GM19438 (cell line): ENCODE data around the gene NHLRC3.
A peak's percentile ranks its signal among the peaks of the same experiment; 100 is the strongest.
"Not testable (repeated sequence)": the region's sequence is repeated elsewhere in the genome, so short reads cannot be mapped to it uniquely, and the experiment has no call there.

Source experiments
- ATAC-seq: cut with Tn5 transposase; IDR thresholded peaks from one replicate; pipeline ENCODE4 v1.9.1; 2021; ENCODE audit warnings: low read depth; ENCODE audit not compliant: unreplicated experiment

NHLRC3 gene

DNA sequence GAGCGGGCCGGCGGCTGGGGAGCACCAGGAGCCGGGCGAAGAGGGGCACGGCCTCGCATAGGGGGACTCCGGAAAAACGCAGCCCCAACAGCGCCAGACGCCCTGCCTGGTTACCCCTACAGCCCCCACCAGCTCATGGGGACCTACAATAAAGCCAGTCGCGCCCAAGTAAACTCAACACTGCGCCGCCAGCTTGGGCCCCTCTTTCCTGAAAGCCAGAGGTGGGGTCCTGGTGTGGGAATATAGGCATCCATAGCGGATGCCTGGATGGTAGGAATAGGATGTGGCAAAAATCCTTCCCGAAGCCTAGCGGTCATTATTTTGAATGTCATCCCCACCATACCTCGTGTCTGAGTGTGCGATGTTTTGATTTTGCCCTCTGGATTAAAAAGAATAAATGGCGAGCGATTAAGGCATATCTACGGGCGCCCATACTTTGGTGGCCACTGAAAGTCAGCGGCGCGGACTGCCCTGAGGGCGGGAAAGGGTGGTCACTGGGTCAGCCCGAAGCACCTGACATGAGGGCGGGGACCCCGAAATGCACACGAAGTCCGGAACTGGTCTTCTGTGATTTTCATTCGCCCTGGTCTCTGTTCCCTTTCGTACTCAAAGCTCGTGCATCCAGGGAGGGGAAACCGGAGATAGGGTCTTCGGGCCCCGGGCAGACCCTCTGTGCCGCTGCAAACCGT is at the start of gene NHLRC3, which contains the start of gene PROSER1:
NHLRC3 (plus strand) TSS at position 577 of the 689 bp plus-strand sequence. CDS start 184 bp downstream, outside the sequence.
PROSER1 (minus strand) TSS at position 210 of the 689 bp plus-strand sequence. CDS start 847 bp downstream, outside the sequence.
- ATAC-seq = peak; percentile 75

DNA sequence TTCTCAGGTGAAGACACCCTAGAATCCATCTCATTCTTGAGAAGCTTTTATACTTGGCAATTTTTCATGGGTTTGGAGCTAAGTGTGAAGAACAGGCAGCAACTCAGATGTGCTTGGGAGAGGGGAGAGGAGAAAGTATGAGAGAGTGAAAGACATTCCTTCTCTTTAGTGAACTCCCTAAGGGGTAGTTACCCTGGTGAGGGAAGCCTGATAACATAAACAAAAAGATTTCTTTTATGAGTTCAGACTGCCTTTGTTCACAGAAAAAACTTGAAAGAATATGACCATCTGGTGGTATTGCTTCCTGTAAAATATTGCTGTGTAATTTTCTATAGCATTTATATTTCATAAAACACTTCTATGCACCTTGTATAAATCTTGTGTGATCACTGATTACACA is 47.6 kb upstream of the NHLRC3 start, which contains the start of gene STOML3:
STOML3 (minus strand) TSS at position 139 of the 400 bp plus-strand sequence; CDS start at position 29, 110 bp downstream.
- ATAC-seq = no peak

DNA sequence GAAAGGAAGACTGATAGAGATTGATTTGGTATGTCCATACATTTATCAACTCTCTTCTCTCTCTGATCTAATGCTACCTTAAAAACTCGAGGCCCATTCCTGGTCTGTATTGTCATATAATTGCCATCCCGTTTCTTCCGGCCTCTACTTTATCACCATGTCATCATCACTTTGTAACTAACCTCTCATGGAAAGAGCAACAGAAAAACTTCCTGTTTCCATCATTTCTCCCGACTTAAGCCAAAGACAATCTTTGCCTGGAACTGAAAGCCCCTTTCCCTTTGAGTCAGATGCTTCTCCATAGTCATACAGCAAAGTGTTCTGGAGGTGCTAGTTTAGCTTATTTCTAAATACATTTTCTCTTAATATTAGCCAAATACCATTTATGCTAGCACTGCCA is 44.9 kb upstream of the NHLRC3 start:
- ATAC-seq = no peak

DNA sequence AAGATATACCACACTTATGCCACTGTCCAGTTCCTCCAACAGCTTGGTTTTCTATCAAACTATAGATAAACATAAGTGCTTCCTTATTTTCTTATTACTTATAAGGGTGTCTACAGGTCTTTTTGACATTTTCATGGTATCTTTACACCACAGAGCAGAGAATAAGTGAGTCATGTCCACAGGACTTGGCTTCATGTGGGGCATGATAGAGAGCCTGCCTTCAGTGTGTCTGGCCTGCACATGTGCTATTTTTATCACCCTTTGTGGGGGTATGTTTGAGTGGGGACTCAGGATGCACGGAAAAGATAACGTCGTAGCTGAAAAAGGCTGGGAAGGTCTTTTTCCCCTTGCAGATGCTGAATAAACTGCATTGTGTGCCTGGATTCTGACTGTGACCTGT is 39.5 kb upstream of the NHLRC3 start:
- ATAC-seq = no peak

- not testable (repeated sequence) for ATAC-seq
These were observed 31.7 kb upstream of the NHLRC3 start for GRCh38 chr13:39006371-39007111.

DNA sequence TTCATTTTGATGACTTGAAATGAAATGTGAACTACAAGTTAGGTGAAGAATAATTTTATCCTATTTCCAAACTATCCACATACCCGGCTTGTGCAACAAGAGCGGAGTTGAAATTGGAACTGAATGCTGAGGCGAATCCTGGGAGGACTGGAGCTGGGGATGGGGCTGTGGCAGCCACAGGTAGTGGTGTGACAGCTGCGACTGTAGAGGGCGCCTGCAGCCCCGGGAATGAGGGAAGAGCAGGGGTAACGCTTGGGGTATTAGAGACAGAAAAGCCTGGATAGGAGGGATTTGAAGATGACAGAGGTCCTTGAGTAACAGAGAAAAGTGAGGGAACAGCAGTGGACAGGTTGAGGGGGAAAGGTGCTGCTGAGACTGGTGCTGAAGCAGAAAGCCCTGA is 25.6 kb upstream of the NHLRC3 start:
- ATAC-seq = no peak

- ATAC-seq = no peak
These were observed 24.8 kb upstream of the NHLRC3 start for GRCh38 chr13:39013462-39013861.

- ATAC-seq = no peak
These were observed 22.2 kb upstream of the NHLRC3 start for GRCh38 chr13:39016087-39016486.

DNA sequence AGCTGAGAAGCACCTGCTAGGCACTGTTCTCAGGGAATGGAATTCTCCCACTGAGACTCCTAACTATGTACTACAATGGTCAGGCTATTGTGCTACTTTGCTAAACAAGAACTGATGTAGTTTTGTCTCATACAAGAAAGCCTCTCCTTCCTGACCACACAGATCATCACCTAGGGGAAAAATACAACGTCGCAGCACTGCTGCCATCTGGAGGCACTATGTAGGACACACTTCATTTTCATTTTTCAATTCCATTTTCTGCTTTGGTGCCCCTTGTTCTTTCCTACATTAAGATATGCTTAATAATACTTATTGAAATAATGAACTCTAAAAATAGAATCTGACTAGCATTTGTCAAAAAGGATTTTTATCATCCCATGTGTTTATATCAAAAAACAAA is 21.5 kb upstream of the NHLRC3 start:
- ATAC-seq = no peak

DNA sequence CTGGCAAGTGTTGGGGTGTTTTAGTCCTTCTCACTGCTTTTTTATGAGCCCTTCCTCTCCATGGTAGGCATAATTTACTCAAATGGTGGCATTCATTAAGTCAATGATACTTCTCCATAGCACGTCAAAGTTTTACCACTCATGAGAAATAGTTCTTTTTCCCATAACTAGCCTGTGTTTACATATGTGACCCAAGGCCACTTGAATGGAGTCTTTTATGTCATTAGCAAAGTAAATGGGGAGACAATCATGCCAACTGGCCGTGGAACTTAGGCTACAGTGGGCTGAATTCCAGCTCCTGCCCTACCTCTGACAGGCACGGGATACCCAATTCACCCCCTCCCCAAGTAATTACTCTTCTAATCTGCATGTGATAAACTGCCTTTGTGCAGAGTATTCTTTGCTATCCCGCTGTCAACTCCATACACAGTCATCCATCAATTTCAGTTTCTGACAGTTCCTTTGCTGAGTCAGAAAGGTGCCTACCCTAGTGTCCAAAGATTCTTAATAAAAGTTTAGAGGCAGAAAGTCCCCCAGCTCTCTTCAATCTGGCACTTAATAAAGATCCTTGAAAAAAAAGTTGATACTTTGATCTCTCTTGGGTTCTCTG is 17.3 kb upstream of the NHLRC3 start:
- ATAC-seq = no peak

- no peak for ATAC-seq
These were observed 14.9 kb upstream of the NHLRC3 start for GRCh38 chr13:39023316-39023715.

- no peak for ATAC-seq
These were observed 14.5 kb upstream of the NHLRC3 start for GRCh38 chr13:39023761-39024160.

DNA sequence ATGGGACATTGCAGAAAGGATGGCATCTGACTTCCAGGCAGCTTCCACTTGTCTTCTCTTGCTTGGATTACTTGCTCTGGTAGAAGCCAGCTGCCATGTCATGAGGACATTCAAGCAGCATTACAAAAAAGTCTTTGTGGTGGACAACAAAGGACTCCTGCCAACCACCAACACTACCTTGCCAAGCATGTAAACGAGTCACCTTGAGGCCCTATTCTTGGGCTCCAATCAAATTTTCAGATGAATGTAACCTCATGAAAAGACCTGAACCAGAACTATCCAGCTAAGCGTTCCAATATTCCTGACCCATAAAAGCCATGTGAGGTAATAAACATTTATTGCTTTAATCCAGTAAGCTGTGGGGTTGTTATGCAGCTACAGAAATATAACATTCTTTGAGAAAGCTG is 12.8 kb upstream of the NHLRC3 start:
- no peak for ATAC-seq

- no peak for ATAC-seq
These were observed 6.1 kb upstream of the NHLRC3 start for GRCh38 chr13:39032150-39032549.

DNA sequence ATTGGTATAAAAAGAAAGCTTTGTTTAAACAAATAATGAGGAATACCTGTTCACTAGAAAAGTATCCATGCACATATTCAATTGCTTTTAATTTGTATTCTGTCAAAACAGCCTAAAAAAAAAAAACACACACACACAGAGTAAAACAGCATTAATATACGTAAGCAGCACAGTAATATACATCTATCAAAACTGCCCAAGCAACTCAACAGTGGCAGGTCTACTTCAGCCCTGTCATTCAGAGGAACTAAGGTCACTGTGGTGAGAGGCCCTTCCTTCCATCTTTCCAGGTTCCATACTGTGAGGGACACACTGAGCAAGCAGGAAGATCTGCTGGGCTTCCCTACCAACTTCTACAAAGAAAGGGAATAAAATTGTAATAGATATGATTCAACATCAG is 4.2 kb upstream of the NHLRC3 start:
- no peak for ATAC-seq

DNA sequence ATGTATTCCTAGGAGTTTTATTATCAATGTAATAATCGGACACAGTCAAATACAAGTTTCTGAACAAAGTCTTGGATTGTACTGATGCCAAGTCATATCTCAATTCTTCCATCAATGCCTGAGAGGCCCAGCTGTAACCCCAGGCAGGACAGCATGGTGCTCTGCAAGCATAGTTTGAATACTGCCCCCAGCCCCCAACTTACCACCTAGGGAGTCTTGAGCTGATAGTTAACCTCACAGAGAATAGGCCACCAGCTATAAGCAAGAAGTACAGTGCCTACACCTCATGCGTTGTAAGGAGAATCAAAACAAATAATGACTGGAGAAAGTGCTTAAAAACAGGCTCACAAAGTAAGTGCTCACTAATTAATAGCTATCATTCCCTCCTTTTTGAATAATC is 3.1 kb upstream of the NHLRC3 start:
- no peak for ATAC-seq

DNA sequence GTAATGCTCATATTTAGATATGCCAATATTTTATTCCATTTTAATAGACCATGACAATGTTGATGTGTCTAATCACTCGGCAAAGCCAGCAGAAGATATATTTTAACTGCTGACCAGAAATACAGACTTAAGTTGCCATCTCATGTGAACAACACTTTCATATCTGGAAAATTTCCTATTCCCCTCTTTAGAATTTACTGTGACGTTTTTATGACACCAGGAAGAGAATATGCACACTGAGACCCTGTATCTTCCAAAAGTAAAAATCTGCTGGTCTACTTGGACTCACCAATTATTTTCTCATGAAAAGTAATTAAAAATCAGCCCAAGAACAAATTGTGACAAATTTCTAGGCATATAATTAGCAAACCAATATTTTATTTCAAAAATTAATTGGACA is 2.5 kb upstream of the NHLRC3 start:
- ATAC-seq = no peak

GRCh38 chr13:39036212-39036611 is 2.0 kb upstream of the NHLRC3 start:
- ATAC-seq = no peak

GRCh38 chr13:39037410-39037879 is 811 bp upstream of the NHLRC3 start:
- peak; percentile 19 for ATAC-seq

- peak; percentile 34 for ATAC-seq
These were observed 344 bp downstream of the NHLRC3 start for GRCh38 chr13:39038569-39039030.

DNA sequence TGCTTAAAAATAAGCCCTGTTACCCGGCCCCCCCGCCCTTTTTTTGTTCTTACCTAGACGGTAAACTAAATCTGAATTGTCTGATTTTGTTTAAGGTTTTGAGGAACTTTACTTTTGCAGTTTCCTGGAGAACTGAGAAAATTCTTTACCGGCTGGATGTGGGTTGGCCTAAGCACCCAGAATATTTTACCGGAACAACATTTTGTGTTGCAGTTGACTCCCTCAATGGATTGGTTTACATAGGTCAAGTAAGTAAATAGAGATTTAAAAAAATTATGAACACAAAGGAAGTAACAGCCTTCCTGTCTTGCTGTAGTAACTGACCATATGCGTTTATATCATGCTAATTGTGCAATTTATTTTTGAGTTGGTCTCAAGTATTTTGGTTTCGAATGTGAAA is 785 bp downstream of the NHLRC3 start:
- no peak for ATAC-seq
